HFFc6 (cell line): Measurements from ENCODE around the gene GRIN3B. TPM values are rescaled to one million over a fixed set of nuclear protein-coding genes. Genes with fewer than 3 reads are reported as not detected.

ENCODE experiments used
- DNase-seq: peaks from one replicate; pipeline ENCODE4 v3.0.0-alpha.2; 2018
- H3K27ac Mint-ChIP-seq: 2 replicates; pipeline ENCODE4 v1.8.0; 2020; ENCODE audit warnings: mild to moderate bottlenecking, mixed read lengths
- H3K27me3 Mint-ChIP-seq: 2 replicates; pipeline ENCODE4 v1.8.0; 2021; ENCODE audit warnings: mild to moderate bottlenecking, moderate library complexity, mixed read lengths; ENCODE audit not compliant: insufficient read depth
- H3K36me3 Mint-ChIP-seq: 2 replicates; pipeline ENCODE4 v1.8.0; 2021; ENCODE audit warnings: low read depth, mixed read lengths
- H3K4me1 Mint-ChIP-seq: 2 replicates; pipeline ENCODE4 v1.8.0; 2020; ENCODE audit warnings: low read depth, mixed read lengths
- H3K4me3 Mint-ChIP-seq: 2 replicates; pipeline ENCODE4 v1.8.0; 2020; ENCODE audit warnings: mild to moderate bottlenecking, moderate library complexity, mixed read lengths
- H3K9me3 Mint-ChIP-seq: 2 replicates; pipeline ENCODE4 v1.8.0; 2020; ENCODE audit warnings: mild to moderate bottlenecking, mixed read lengths
- total RNA-seq, 6 experiments: library from RNA; stranded (reverse); fragmentation: NEBNext Ultra II Directional; extraction: Animal tissue kit (Norgen Biotek cat#: 25700); gene quantifications; 2 replicates in 1 of 6; 3 replicates in 5 of 6; pipeline ENCODE4 v1.2.3, GENCODE V29; 2021
- TF ChIP-seq, protein P1 (sequence below): fragments of 200-600 bp; sonication (generic); IDR thresholded peaks from 2 replicates; pipeline ENCODE4 v1.5.0; 2021; ENCODE audit warnings: antibody characterized with exemption, mild to moderate bottlenecking

Gene GRIN3B
- total RNA-seq, 6 experiments from 2014 or later, result 0.34 to 0.66 (median 0.41) TPM

DNA sequence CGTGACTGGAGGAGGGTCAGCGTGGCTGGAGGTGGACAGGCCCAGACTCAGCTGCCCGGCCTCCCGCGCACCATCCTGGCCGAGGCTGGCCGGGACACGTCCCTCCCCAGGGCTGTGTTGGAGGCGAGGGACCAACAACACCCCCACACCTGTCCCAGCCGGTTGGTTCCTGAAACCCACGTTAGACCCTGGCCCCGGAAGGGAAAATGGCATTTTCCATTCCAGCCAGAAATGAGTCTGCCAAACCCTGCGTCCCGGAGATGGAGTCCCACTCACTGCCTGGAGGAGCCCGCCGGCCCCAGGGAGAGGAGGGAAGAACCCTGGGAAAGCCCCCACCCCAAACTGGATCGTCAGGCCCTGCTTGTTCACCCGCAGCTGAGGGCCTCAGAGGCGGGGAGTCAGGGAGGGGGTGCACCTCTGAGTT is 20.9 kb upstream of the GRIN3B start:
- peaks cover 8% of the 10 kb centered on the region for H3K27me3 Mint-ChIP-seq
- no peaks in the 10 kb centered on the region; the same call in 1 of the 2 replicates for H3K36me3 Mint-ChIP-seq
- H3K4me1 Mint-ChIP-seq, result peaks cover 5% of the 10 kb centered on the region; the same call in 1 of the 2 replicates
- no peak for DNase-seq
- TF ChIP-seq, protein P1, sequence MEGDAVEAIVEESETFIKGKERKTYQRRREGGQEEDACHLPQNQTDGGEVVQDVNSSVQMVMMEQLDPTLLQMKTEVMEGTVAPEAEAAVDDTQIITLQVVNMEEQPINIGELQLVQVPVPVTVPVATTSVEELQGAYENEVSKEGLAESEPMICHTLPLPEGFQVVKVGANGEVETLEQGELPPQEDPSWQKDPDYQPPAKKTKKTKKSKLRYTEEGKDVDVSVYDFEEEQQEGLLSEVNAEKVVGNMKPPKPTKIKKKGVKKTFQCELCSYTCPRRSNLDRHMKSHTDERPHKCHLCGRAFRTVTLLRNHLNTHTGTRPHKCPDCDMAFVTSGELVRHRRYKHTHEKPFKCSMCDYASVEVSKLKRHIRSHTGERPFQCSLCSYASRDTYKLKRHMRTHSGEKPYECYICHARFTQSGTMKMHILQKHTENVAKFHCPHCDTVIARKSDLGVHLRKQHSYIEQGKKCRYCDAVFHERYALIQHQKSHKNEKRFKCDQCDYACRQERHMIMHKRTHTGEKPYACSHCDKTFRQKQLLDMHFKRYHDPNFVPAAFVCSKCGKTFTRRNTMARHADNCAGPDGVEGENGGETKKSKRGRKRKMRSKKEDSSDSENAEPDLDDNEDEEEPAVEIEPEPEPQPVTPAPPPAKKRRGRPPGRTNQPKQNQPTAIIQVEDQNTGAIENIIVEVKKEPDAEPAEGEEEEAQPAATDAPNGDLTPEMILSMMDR, result no peak
- H3K4me3 Mint-ChIP-seq, result no peak overlapping the region
- no peaks in the 10 kb centered on the region for H3K9me3 Mint-ChIP-seq
- no peak overlapping the region for H3K27ac Mint-ChIP-seq

DNA sequence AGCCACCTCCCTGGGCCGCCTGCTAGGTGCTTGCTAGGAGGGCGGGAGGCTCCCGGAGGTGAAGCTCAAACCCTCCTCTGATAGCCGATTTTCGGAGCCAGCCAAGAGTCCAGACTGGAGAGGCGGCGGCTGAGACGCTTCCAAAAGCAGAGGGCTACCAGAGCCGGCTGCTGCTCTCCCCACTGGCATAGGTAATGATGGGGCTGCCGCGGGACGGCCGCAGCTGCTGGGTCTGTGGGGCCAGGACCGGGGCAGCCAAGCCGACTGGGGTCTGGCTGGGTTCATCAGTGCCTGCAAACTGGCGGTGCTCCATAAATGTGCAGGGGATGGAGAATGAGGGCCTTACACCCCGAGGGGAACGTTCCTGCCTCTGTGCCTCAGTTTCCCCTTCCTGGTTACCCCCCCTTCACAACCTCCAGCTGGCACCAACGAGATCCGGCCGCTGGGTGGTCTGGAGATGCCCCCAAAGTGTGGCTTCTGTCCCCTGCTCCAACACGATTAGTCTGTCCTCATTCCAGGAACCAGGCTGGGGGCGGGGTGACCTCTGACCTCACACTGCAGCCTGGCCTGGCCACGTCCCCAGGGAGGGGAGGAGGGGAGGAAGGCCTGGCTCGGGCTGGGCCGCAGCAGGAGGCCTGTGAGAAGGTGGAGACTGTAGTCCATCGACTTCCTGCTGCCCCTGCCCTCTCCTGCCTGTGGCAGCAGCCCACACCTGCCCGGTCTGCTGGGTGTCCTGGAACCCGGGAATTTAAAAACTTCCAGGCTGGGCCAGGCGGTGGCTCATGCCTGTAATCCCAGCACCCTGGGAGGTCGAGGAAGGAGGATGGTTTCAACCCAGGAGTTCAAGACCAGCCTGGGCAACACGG is 19.9 kb upstream of the GRIN3B start:
- Mint-ChIP-seq H3K9me3 (no peaks in the 10 kb centered on the region), H3K36me3 (no peaks in the 10 kb centered on the region; the same call in 1 of the 2 replicates), H3K27ac (no peak overlapping the region), H3K4me3 (no peak overlapping the region; the same call in 1 of the 2 replicates), H3K4me1 (peaks cover 13% of the 10 kb centered on the region), H3K27me3 (peaks cover 13% of the 10 kb centered on the region)
- TF ChIP-seq, protein P1, result no peak
- no peak for DNase-seq

DNA sequence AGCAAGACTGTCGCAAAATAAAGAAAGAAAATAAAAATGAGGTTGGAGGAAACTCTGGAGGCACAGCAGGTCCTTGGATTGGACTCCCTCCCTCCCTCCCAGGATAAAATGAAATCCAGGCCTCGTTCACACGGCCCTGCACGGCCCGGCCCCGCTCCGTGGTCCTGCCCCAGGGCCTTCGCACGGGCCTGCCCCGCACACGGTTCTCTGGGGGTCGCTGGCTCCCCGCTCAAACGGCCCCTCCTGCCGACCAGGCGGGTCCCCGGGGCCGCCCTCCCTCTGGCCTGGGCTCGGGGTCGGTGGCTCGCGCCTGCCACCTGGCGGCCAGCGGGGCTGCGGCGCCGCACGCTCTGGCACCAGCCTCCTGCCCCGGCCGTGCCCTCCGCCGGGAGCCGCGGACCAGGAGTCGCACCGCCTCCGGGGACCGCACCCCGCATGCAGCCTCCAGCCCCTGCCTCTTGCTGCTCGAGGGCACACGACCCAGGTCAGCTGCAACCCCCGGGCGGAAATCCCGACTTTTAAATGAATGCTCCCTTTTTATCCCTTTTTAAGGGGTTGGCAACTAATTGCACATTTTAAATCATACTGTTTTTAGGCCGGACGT is 17.6 kb upstream of the GRIN3B start:
- Mint-ChIP-seq H3K36me3 (no peaks in the 10 kb centered on the region; the same call in 1 of the 2 replicates), H3K9me3 (no peaks in the 10 kb centered on the region), H3K27me3 (peaks cover 16% of the 10 kb centered on the region), H3K27ac (peak overlapping the region; percentile 95; the same call in 1 of the 2 replicates), H3K4me1 (peaks cover 18% of the 10 kb centered on the region), H3K4me3 (peak overlapping the region; percentile 68)
- TF ChIP-seq, protein P1, result peak; percentile 99
- peak; percentile 56 for DNase-seq

DNA sequence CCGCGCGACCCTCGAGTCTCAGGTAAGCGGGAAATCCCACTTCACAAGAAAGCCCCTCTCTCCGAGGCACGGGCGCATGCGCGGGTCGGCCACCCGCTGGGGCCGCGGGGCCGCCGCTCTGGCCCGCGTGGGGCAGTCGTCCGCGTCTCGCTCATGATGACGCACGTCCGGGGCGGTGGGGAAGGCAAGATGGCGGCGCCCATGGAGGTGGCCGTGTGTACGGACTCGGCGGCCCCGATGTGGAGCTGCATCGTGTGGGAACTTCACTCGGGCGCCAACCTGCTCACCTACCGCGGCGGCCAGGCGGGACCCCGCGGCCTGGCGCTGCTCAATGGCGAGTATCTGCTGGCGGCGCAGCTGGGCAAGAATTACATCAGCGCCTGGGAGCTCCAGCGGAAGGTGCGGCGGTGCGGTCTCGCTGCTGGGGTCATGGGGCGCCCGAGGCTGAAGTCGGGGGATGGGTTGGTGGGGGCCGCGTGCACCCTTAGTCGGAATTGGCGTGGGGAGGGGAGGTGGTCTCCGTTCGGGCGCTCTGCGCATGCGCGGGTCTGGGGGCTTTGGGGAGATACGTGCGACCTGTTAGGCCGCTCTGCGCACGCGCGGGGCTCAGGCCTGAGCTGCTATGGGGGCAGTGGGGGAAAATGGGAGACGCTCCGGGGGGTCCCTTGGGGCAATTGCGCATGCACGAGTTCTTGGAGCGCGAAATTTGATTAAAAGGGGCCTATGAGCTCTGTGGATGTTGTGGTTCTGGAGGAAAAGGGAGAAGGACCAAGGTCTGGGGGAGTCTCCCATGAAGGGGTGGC is 15.9 kb upstream of the GRIN3B start, which contains the start of gene WDR18:
Gene WDR18, plus strand, starts transcription at position 181 of the 803 bp plus-strand sequence. Its CDS starts 9 bp downstream, at position 190.
- H3K27ac Mint-ChIP-seq, result peak within 1 kb of the TSS; percentile 95
- TF ChIP-seq, protein P1, result peak; percentile 19; the same call in 1 of the 2 replicates
- H3K36me3 Mint-ChIP-seq, result no peaks in the 10 kb centered on the region; the same call in 1 of the 2 replicates
- DNase-seq, result peak; percentile 75
- peaks cover 18% of the 10 kb centered on the region for H3K4me1 Mint-ChIP-seq
- H3K4me3 Mint-ChIP-seq, result peak within 1 kb of the TSS; percentile 95
- no peaks in the 10 kb centered on the region for H3K9me3 Mint-ChIP-seq
- peaks cover 16% of the 10 kb centered on the region for H3K27me3 Mint-ChIP-seq

DNA sequence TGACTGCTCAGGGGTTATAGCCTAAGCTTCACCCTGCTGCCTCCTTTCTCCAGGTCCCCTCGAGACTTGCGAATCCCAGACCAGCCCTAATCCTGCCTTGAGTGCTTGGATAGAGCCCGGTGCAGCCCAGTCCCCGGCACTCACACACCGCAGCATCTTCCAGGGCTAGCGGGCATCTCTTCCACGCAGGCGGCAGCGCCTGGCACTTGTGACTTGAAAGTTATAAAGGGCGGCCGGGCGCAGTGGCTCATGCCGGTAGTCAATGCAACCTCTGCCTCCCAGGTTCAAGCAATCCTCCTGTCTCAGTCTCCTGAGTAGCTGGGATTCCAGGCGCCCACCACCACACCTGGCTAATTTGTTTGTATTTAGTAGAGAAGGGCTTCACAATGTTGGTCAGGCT is 14.1 kb upstream of the GRIN3B start:
- Mint-ChIP-seq H3K4me1 (peaks cover 18% of the 10 kb centered on the region), H3K27me3 (peaks cover 11% of the 10 kb centered on the region), H3K27ac (no peak overlapping the region), H3K9me3 (no peaks in the 10 kb centered on the region), H3K36me3 (no peaks in the 10 kb centered on the region; the same call in 1 of the 2 replicates), H3K4me3 (peak overlapping the region; percentile 95; the same call in 1 of the 2 replicates)
- TF ChIP-seq, protein P1, result no peak
- no peak for DNase-seq
